ENCODE data around the gene ALK. TPM values are rescaled to one million over a fixed set of nuclear protein-coding genes. Genes with fewer than 3 reads are reported as not detected.

ALK gene
- polyA plus RNA-seq, 4 donors: 0.04 to 0.98 TPM; not detected in 2

DNA sequence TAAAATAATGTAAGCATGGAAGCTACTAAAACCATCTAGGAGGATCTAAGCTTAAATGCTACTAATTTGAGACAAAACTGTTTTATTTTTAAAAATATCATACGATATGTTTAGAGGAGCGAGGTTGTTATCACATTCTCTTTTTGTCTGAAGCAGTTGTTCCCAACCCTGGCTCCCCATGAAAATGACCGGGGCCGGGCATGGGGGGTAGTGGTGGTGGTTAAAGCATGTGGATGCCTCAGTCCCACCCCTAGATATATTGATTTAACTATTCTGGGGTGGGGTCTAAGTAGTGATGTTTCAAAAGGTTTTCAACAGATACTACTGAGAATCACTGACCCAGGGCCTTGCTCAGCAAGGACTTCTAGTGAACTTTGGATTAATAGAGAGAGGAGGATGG is 359.8 kb downstream of the ALK start:
- no peak for DNase-seq
- no peak for FAIRE-seq
- 90 to 96% (median 94%) methylated on average over 4 of the region's 4 CpGs for whole genome bisulfite sequencing, 3 donors

DNA sequence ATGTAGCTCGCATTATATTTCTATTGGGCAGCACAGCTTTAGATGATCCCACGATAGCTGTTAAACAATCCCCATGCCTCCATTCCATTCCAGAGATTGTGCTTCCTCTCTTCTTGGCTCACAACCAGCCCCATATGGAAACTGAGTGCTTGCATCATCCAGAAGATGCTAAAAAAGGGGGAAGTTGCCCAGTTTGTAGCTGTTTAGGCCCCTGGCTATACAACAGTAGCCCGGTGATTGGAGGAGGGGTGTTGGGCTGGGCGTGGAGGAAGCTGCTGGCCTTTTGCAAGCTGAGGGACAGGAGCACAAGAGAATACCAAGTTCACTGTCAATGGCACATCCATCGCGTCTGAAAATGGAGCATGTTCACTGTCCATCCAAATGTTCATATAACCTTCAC is 360.2 kb downstream of the ALK start:
- FAIRE-seq (no peak), DNase-seq (no peak)
- WGBS, 3 donors: 80 to 90% (median 86%) methylated on average over 6 of the region's 6 CpGs

More for the DNA sequence above, 359.8 kb downstream of the ALK start:
- no peaks in the 10 kb centered on the region for H3K4me1 ChIP-seq (ENCODE audit: control insufficient read depth in 3 of 3, insufficient read depth in 2 of 3, low read depth in 1 of 3, low read length in 2 of 3)
- H3K27ac ChIP-seq (ENCODE audit: low read depth in 1 of 3, low read length in 2 of 3): no peak overlapping the region
- H3K9me3 ChIP-seq (ENCODE audit: control insufficient read depth in 2 of 2, insufficient read depth in 1 of 2, low read depth in 1 of 2, low read length in 1 of 2): no peaks in the 10 kb centered on the region
- no peaks in the 10 kb centered on the region for H3K36me3 ChIP-seq (ENCODE audit: control insufficient read depth in 3 of 3, insufficient read depth in 2 of 3, low read depth in 1 of 3, low read length in 3 of 3)
- H3K4me3 ChIP-seq (ENCODE audit: low read depth in 1 of 3, low read length in 3 of 3): no peak overlapping the region
- peaks cover 0 to 1% (median 0%) of the 10 kb centered on the region in 3 donors for H3K27me3 ChIP-seq (ENCODE audit: control insufficient read depth in 3 of 3, insufficient read depth in 3 of 3, low read length in 3 of 3)

DNA sequence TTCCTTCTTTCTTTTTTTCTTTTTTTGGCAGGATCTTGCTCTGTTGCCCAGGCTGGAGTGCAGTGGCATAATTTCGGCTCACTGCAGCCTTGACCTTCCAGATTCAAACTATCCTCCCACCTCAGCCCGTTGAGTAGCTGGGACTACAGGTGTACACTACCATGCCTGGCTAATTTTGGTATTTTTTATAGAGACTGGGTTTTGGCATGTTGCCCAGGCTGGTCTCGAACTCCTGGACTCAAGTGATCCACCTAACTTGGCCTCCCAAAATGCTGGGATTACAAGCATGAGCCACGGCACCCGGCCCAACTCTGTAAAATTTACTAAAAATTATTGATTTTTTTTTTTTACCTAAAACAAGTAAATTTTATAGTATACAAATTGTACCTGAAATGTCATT is 360.8 kb downstream of the ALK start:
- H3K36me3 ChIP-seq (ENCODE audit: control insufficient read depth in 3 of 3, insufficient read depth in 2 of 3, low read depth in 1 of 3, low read length in 3 of 3): no peaks in the 10 kb centered on the region
- no peak overlapping the region for H3K27ac ChIP-seq (ENCODE audit: low read depth in 1 of 3, low read length in 2 of 3)
- no peak for DNase-seq
- no peaks in the 10 kb centered on the region for H3K9me3 ChIP-seq (ENCODE audit: control insufficient read depth in 2 of 2, insufficient read depth in 1 of 2, low read depth in 1 of 2, low read length in 1 of 2)
- WGBS, 3 donors: 71 to 84% (median 74%) methylated on average over 5 of the region's 5 CpGs
- peaks cover 0 to 1% (median 0%) of the 10 kb centered on the region in 3 donors for H3K27me3 ChIP-seq (ENCODE audit: control insufficient read depth in 3 of 3, insufficient read depth in 3 of 3, low read length in 3 of 3)
- H3K4me3 ChIP-seq (ENCODE audit: low read depth in 1 of 3, low read length in 3 of 3): no peak overlapping the region
- no peak for FAIRE-seq
- H3K4me1 ChIP-seq (ENCODE audit: control insufficient read depth in 3 of 3, insufficient read depth in 2 of 3, low read depth in 1 of 3, low read length in 2 of 3): no peaks in the 10 kb centered on the region

More for the DNA sequence above, 360.2 kb downstream of the ALK start:
- Histone ChIP-seq H3K27me3 (ENCODE audit: control insufficient read depth in 3 of 3, insufficient read depth in 3 of 3, low read length in 3 of 3) (peaks cover 0 to 1% (median 0%) of the 10 kb centered on the region in 3 donors), H3K9me3 (ENCODE audit: control insufficient read depth in 2 of 2, insufficient read depth in 1 of 2, low read depth in 1 of 2, low read length in 1 of 2) (no peaks in the 10 kb centered on the region), H3K4me3 (ENCODE audit: low read depth in 1 of 3, low read length in 3 of 3) (no peak overlapping the region), H3K27ac (ENCODE audit: low read depth in 1 of 3, low read length in 2 of 3) (no peak overlapping the region), H3K4me1 (ENCODE audit: control insufficient read depth in 3 of 3, insufficient read depth in 2 of 3, low read depth in 1 of 3, low read length in 2 of 3) (no peaks in the 10 kb centered on the region), H3K36me3 (ENCODE audit: control insufficient read depth in 3 of 3, insufficient read depth in 2 of 3, low read depth in 1 of 3, low read length in 3 of 3) (no peaks in the 10 kb centered on the region)

DNA sequence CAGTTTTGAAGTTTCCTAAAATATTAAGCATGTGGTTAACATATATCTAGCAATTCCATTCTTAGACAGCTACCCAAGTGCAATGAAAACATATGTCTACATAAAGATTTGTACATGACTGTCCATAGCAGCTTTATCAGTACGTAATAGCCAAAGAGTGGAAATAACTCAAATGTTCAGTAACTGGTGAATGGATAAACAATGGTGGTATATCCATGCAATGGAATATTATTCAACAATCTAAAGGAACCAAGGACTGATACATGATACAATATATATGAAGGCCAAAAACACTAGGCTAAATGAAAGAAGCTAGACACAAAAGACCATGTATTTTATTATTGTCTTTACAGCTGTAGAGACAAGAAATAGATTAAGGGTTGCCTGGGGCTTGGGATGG is 361.4 kb downstream of the ALK start:
- 89 to 90% (median 89%) methylated on average over 1 of the region's 1 CpG for WGBS, 3 donors
- Histone ChIP-seq H3K27me3 (ENCODE audit: control insufficient read depth in 3 of 3, insufficient read depth in 3 of 3, low read length in 3 of 3) (peaks cover 0 to 1% (median 0%) of the 10 kb centered on the region in 3 donors), H3K27ac (ENCODE audit: low read depth in 1 of 3, low read length in 2 of 3) (no peak overlapping the region), H3K9me3 (ENCODE audit: control insufficient read depth in 2 of 2, insufficient read depth in 1 of 2, low read depth in 1 of 2, low read length in 1 of 2) (no peaks in the 10 kb centered on the region), H3K4me3 (ENCODE audit: low read depth in 1 of 3, low read length in 3 of 3) (no peak overlapping the region), H3K36me3 (ENCODE audit: control insufficient read depth in 3 of 3, insufficient read depth in 2 of 3, low read depth in 1 of 3, low read length in 3 of 3) (no peaks in the 10 kb centered on the region), H3K4me1 (ENCODE audit: control insufficient read depth in 3 of 3, insufficient read depth in 2 of 3, low read depth in 1 of 3, low read length in 2 of 3) (no peaks in the 10 kb centered on the region)
- no peak for FAIRE-seq
- no peak for DNase-seq

DNA sequence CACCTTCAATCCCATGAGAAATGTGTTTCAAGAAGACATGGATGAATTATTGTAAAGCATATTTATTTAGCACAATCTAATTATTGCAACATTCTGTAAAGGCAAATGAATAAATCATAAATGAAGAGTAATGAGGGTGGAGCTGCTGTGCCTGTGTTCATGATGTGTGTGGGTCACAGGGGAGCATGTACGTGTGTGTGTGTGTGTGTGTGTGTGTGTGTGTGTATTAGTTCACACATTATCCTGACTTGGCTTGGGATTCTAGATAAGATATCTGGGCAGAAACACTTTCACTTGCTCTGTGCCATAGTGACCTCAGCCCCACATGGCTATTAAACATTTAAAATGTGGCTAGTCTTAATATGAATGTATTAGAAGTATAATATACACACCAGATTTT is 361.8 kb downstream of the ALK start:
- Histone ChIP-seq H3K9me3 (ENCODE audit: control insufficient read depth in 2 of 2, insufficient read depth in 1 of 2, low read depth in 1 of 2, low read length in 1 of 2) (no peaks in the 10 kb centered on the region), H3K4me1 (ENCODE audit: control insufficient read depth in 3 of 3, insufficient read depth in 2 of 3, low read depth in 1 of 3, low read length in 2 of 3) (no peaks in the 10 kb centered on the region), H3K27ac (ENCODE audit: low read depth in 1 of 3, low read length in 2 of 3) (no peak overlapping the region), H3K36me3 (ENCODE audit: control insufficient read depth in 3 of 3, insufficient read depth in 2 of 3, low read depth in 1 of 3, low read length in 3 of 3) (no peaks in the 10 kb centered on the region), H3K4me3 (ENCODE audit: low read depth in 1 of 3, low read length in 3 of 3) (no peak overlapping the region), H3K27me3 (ENCODE audit: control insufficient read depth in 3 of 3, insufficient read depth in 3 of 3, low read length in 3 of 3) (peaks cover 0 to 1% (median 0%) of the 10 kb centered on the region in 3 donors)
- WGBS, 3 donors: 29 to 69% (median 39%) methylated on average over 1 of the region's 1 CpG
- no peak for FAIRE-seq
- DNase-seq: no peak

DNA sequence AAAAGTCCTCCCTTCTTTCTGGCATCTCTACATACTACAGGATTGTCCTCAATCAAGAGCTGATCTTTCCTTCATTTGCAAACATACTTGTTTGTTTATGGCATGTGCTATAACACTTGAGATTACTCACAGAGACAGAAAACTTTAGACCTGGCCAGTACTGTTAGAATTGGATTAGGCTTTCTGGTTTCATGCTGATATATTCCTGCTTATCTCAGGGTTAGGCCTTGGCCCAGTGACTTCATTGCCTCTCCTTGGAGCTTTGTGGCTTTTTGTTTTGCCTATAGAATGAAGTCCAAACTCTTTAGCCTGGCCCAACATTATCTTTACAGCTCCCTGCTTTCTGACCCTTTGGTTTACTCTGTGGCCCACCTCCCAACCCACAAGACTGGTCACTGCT is 363.3 kb downstream of the ALK start:
- FAIRE-seq (no peak), DNase-seq (no peak)
- Histone ChIP-seq H3K4me1 (ENCODE audit: control insufficient read depth in 3 of 3, insufficient read depth in 2 of 3, low read depth in 1 of 3, low read length in 2 of 3) (no peaks in the 10 kb centered on the region), H3K4me3 (ENCODE audit: low read depth in 1 of 3, low read length in 3 of 3) (no peak overlapping the region), H3K27ac (ENCODE audit: low read depth in 1 of 3, low read length in 2 of 3) (no peak overlapping the region), H3K27me3 (ENCODE audit: control insufficient read depth in 3 of 3, insufficient read depth in 3 of 3, low read length in 3 of 3) (peaks cover 0 to 1% (median 0%) of the 10 kb centered on the region in 3 donors), H3K36me3 (ENCODE audit: control insufficient read depth in 3 of 3, insufficient read depth in 2 of 3, low read depth in 1 of 3, low read length in 3 of 3) (no peaks in the 10 kb centered on the region), H3K9me3 (ENCODE audit: control insufficient read depth in 2 of 2, insufficient read depth in 1 of 2, low read depth in 1 of 2, low read length in 1 of 2) (no peaks in the 10 kb centered on the region)

DNA sequence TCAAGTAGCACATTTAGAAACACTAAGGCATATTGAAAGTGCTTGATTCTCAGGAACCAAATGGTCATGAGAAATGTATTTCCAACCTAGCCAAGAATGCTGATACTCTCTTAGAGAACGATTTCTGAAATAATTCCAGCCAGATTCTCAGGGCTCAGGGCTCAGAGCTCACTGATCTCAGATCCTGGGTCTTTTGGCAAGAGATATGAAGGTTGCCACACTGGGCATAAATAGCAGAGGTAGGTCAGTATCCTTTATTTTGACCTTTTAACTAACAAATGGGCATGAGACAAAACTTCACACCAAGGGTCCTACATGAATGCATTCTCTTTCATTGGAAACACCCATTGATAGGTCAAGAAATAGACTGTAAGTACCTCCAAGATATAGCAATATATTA is 364.1 kb downstream of the ALK start:
- no peak overlapping the region for H3K4me3 ChIP-seq (ENCODE audit: low read depth in 1 of 3, low read length in 3 of 3)
- no peaks in the 10 kb centered on the region for H3K9me3 ChIP-seq (ENCODE audit: control insufficient read depth in 2 of 2, insufficient read depth in 1 of 2, low read depth in 1 of 2, low read length in 1 of 2)
- no peaks in the 10 kb centered on the region for H3K4me1 ChIP-seq (ENCODE audit: control insufficient read depth in 3 of 3, insufficient read depth in 2 of 3, low read depth in 1 of 3, low read length in 2 of 3)
- DNase-seq: no peak
- WGBS, 3 donors: 50 to 76% (median 56%) methylated on average over 1 of the region's 1 CpG
- no peaks in the 10 kb centered on the region for H3K27me3 ChIP-seq (ENCODE audit: control insufficient read depth in 3 of 3, insufficient read depth in 3 of 3, low read length in 3 of 3)
- H3K27ac ChIP-seq (ENCODE audit: low read depth in 1 of 3, low read length in 2 of 3): no peak overlapping the region
- FAIRE-seq: no peak
- H3K36me3 ChIP-seq (ENCODE audit: control insufficient read depth in 3 of 3, insufficient read depth in 2 of 3, low read depth in 1 of 3, low read length in 3 of 3): no peaks in the 10 kb centered on the region

DNA sequence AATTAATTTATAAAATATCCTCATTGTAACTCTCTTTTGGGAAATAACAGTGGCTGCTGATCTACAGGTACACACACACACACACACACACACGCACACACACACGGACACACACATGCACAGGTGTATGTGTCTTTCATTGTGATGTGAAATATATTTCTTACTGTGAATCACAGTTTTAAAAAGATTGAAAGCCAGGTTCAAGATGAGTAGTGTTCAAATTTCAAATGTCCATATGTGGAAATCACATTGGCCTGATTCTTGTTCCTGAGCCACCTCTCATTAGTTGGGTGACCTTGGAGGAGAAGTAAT is 372.4 kb downstream of the ALK start:
- Histone ChIP-seq H3K27ac (ENCODE audit: low read depth in 1 of 3, low read length in 2 of 3) (no peak overlapping the region), H3K9me3 (ENCODE audit: control insufficient read depth in 2 of 2, insufficient read depth in 1 of 2, low read depth in 1 of 2, low read length in 1 of 2) (no peaks in the 10 kb centered on the region), H3K4me1 (ENCODE audit: control insufficient read depth in 3 of 3, insufficient read depth in 2 of 3, low read depth in 1 of 3, low read length in 2 of 3) (no peaks in the 10 kb centered on the region), H3K4me3 (ENCODE audit: low read depth in 1 of 3, low read length in 3 of 3) (no peak overlapping the region), H3K36me3 (ENCODE audit: control insufficient read depth in 3 of 3, insufficient read depth in 2 of 3, low read depth in 1 of 3, low read length in 3 of 3) (no peaks in the 10 kb centered on the region), H3K27me3 (ENCODE audit: control insufficient read depth in 3 of 3, insufficient read depth in 3 of 3, low read length in 3 of 3) (peaks cover 0 to 2% (median 0%) of the 10 kb centered on the region in 3 donors)
- DNase-seq (no peak), FAIRE-seq (no peak)
- WGBS, 3 donors: 78 to 85% (median 82%) methylated on average over 2 of the region's 2 CpGs

DNA sequence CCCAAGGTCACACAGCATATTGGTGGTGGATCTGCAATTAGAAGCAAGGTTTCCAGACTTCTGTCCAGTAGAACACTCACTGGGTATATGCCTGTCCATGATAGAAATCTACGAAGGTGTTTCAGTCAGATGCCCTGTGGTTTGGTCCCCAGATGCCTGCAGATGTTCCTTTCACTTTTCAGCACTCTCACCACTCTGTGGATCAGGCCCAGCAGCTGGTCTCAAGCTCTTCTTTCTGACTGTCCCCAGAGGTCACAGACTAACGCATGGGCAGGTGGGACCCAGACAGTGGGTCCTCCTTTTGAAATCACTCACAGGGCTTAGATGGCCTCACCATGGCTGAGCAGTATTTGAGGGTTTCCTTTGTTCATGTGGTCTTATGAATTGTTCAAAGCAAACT is 376.5 kb downstream of the ALK start:
- DNase-seq (no peak), FAIRE-seq (no peak)

More for the DNA sequence above, 376.5 kb downstream of the ALK start:
- Histone ChIP-seq H3K36me3 (ENCODE audit: control insufficient read depth in 3 of 3, insufficient read depth in 2 of 3, low read depth in 1 of 3, low read length in 3 of 3) (no peaks in the 10 kb centered on the region), H3K27ac (ENCODE audit: low read depth in 1 of 3, low read length in 2 of 3) (no peak overlapping the region), H3K4me1 (ENCODE audit: control insufficient read depth in 3 of 3, insufficient read depth in 2 of 3, low read depth in 1 of 3, low read length in 2 of 3) (no peaks in the 10 kb centered on the region), H3K4me3 (ENCODE audit: low read depth in 1 of 3, low read length in 3 of 3) (no peak overlapping the region), H3K9me3 (ENCODE audit: control insufficient read depth in 2 of 2, insufficient read depth in 1 of 2, low read depth in 1 of 2, low read length in 1 of 2) (no peaks in the 10 kb centered on the region), H3K27me3 (ENCODE audit: control insufficient read depth in 3 of 3, insufficient read depth in 3 of 3, low read length in 3 of 3) (peaks cover 0 to 2% (median 0%) of the 10 kb centered on the region in 3 donors)
- WGBS, 3 donors: 52 to 68% (median 59%) methylated on average over 2 of the region's 2 CpGs
